GM10266 (cell line): ENCODE data around the gene KCNJ6.

Source experiments
- DNase-seq: peaks from one replicate; pipeline ENCODE4 v3.0.0; 2012; ENCODE audit errors: extremely low spot score
- TF ChIP-seq, protein P1 (sequence below): IDR thresholded peaks from 2 replicates; pipeline ENCODE4 v1.5.1; 2012; ENCODE audit warnings: mild to moderate bottlenecking, low read depth; ENCODE audit not compliant: control insufficient read depth, insufficient read depth; ENCODE audit errors: missing control alignments

The KCNJ6 gene

GRCh38 chr21:37792046-37792445, 124.2 kb downstream of the KCNJ6 start:
- TF ChIP-seq, protein P1, sequence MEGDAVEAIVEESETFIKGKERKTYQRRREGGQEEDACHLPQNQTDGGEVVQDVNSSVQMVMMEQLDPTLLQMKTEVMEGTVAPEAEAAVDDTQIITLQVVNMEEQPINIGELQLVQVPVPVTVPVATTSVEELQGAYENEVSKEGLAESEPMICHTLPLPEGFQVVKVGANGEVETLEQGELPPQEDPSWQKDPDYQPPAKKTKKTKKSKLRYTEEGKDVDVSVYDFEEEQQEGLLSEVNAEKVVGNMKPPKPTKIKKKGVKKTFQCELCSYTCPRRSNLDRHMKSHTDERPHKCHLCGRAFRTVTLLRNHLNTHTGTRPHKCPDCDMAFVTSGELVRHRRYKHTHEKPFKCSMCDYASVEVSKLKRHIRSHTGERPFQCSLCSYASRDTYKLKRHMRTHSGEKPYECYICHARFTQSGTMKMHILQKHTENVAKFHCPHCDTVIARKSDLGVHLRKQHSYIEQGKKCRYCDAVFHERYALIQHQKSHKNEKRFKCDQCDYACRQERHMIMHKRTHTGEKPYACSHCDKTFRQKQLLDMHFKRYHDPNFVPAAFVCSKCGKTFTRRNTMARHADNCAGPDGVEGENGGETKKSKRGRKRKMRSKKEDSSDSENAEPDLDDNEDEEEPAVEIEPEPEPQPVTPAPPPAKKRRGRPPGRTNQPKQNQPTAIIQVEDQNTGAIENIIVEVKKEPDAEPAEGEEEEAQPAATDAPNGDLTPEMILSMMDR, result no peak
- DNase-seq, result no peak

DNA sequence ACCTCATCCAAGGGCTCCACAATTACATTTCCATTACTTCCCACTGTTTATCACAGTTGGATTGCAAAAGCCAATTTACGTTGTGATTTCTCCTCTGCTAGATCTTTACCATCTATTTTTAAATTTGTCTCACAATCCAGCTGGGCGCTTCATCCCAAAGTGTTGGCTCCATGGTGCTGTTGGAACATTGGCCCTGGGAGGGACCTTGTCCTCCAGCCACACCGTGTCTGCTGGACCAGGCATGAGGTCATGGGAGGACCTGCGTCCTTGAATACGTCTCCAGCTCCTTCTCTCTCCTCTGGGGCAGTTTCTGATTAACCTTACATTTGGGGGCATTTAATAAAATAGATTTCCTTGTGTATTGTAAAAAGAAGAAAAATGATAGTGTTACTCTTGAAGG, 125.4 kb downstream of the KCNJ6 start:
- DNase-seq, result no peak
- TF ChIP-seq, protein P1, result no peak

DNA sequence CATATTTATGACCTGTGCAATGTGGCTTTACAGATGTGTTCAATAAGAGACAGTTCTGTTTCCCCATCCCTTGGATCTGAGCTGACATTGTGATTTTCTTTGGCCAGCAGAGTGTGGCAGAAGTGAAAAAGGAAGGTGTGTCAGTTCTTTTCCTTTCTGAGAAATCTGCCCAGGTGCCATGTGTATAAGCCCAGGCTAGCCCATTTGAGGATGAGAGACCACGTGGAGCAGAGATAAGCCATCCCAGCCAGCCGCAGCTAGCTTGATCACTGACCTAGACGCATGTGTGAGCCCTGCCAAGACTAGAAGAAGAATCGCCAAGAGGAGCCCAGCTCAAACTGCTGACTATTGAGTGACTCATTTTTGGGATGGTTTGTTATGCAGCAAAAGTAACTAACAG, 127.8 kb downstream of the KCNJ6 start:
- DNase-seq, result no peak
- TF ChIP-seq, protein P1, result no peak

DNA sequence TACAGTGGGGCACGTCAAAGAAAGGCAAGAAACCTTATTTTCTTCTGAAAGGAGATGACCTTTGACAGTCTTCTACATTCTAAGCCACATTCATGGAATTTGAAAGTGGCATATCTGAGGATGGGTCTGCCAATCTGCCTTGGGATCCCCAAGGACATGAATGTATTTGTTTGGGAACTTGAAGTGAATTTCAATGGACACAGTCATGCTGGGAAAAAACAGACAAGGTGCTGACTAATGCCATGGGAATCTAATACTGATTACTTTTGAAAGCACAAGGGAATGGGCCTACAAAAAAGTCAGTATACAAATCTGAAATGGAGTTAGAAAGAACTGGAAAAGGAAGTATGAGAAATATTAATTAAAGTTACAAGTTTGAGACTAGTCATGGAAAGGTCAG, 128.8 kb downstream of the KCNJ6 start:
- no peak for DNase-seq
- TF ChIP-seq, protein P1, result no peak

DNA sequence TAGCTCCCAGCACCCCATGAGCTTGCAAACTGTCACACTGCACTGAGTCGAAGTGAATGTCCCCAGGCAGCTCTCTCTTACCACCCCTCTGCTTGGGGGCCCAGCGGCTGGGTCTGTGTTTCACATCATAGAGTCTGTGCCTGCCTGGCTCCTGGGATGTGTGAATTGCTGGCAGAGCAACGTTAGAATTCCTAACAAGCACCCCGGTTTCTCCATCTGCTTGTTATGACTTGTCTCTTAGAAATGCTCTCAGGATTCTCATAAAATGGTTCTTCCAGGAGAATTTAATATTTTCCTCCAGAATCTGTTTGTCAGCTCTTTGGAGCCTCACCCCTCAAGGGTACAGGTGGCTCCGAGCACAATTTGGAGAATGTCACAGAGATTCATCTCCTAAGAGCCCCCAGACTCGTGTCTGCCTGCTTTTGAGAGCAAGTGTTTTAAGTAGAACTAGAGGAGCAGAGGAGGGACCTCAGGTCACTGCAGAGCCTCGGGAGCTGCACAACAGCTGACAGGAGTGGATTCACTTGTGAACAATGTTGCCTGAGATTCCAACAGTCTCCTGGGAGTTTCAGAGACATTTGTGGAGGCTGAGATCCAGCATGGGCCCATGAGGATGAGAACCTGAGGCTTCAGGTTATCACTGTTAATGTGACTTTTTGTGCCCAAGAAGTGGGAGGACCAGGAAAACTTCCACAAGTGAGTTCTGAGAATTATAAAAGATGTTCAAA, 131.5 kb downstream of the KCNJ6 start:
- DNase-seq, result no peak

GRCh38 chr21:37783016-37783415, 133.2 kb downstream of the KCNJ6 start:
- TF ChIP-seq, protein P1, result no peak
- no peak for DNase-seq

More for the DNA sequence above, 131.5 kb downstream of the KCNJ6 start:
- TF ChIP-seq, protein P1, result no peak

GRCh38 chr21:37780991-37781983, 135.0 kb downstream of the KCNJ6 start:
- TF ChIP-seq, protein P1, result no peak
- no peak for DNase-seq
